ENCODE measurements around the gene MRS2. TPM values are rescaled to one million over a fixed set of nuclear protein-coding genes. Genes with fewer than 3 reads are reported as not detected.
"Not testable (repeated sequence)": the region's sequence is repeated elsewhere in the genome, so short reads cannot be mapped to it uniquely, and the experiment has no call there.

Gene MRS2
- total RNA-seq, 1 experiment from 2014 or later = 37.3 TPM

GRCh38 chr6:24412294-24412693 is 9.6 kb downstream of the MRS2 start:
- no peaks in the 10 kb centered on the region for H4K20me1 ChIP-seq (ENCODE audit: insufficient read depth, low read depth, low read length)
- no peak overlapping the region for H3K9ac ChIP-seq (ENCODE audit: low read length)
- H3K4me3 ChIP-seq (ENCODE audit: low read length) = no peak overlapping the region
- no peak overlapping the region for H3K4me2 ChIP-seq (ENCODE audit: low read depth, low read length, poor library complexity, severe bottlenecking)
- peaks cover 58% of the 10 kb centered on the region for H3K79me2 ChIP-seq (ENCODE audit: low read length)
- no peaks in the 10 kb centered on the region for H3K9me2 ChIP-seq (replicated peaks; ENCODE audit: insufficient read depth, low read length)
- H3K27me3 ChIP-seq (ENCODE audit: low read length) = no peaks in the 10 kb centered on the region
- DNase-seq = no peak
- H2AFZ ChIP-seq (ENCODE audit: low read length) = no peak overlapping the region
- no peaks in the 10 kb centered on the region for H3K9me3 ChIP-seq (ENCODE audit: low read length)
- no peak overlapping the region for H3K27ac ChIP-seq (ENCODE audit: low read length)
- peaks cover 83% of the 10 kb centered on the region for H3K36me3 ChIP-seq (ENCODE audit: insufficient read depth, low read length)
- H3K4me1 ChIP-seq (ENCODE audit: low read length) = peaks cover 45% of the 10 kb centered on the region

GRCh38 chr6:24414531-24414930 is 11.8 kb downstream of the MRS2 start:
- not testable (repeated sequence) for DNase-seq; H4K20me1 ChIP-seq (ENCODE audit: insufficient read depth, low read depth, low read length); H3K9me2 ChIP-seq (replicated peaks; ENCODE audit: insufficient read depth, low read length); H2AFZ ChIP-seq (ENCODE audit: low read length); H3K27me3 ChIP-seq (ENCODE audit: low read length); H3K9me3 ChIP-seq (ENCODE audit: low read length); H3K4me3 ChIP-seq (ENCODE audit: low read length); H3K9ac ChIP-seq (ENCODE audit: low read length)
- Histone ChIP-seq H3K36me3 (ENCODE audit: insufficient read depth, low read length) (peaks cover 70% of the 10 kb centered on the region), H3K4me1 (ENCODE audit: low read length) (peaks cover 23% of the 10 kb centered on the region), H3K79me2 (ENCODE audit: low read length) (peaks cover 36% of the 10 kb centered on the region), H3K4me2 (ENCODE audit: low read depth, low read length, poor library complexity, severe bottlenecking) (peak overlapping the region; percentile 27), H3K27ac (ENCODE audit: low read length) (peak overlapping the region; percentile 71)

- Histone ChIP-seq H3K79me2 (ENCODE audit: low read length) (peaks cover 23% of the 10 kb centered on the region), H3K9me2 (replicated peaks; ENCODE audit: insufficient read depth, low read length) (no peaks in the 10 kb centered on the region), H3K9me3 (ENCODE audit: low read length) (no peaks in the 10 kb centered on the region), H2AFZ (ENCODE audit: low read length) (no peak overlapping the region), H3K4me1 (ENCODE audit: low read length) (peaks cover 21% of the 10 kb centered on the region), H3K27ac (ENCODE audit: low read length) (peak overlapping the region; percentile 71), H3K4me2 (ENCODE audit: low read depth, low read length, poor library complexity, severe bottlenecking) (peak overlapping the region; percentile 27), H3K4me3 (ENCODE audit: low read length) (no peak overlapping the region), H3K9ac (ENCODE audit: low read length) (no peak overlapping the region), H4K20me1 (ENCODE audit: insufficient read depth, low read depth, low read length) (no peaks in the 10 kb centered on the region), H3K27me3 (ENCODE audit: low read length) (no peaks in the 10 kb centered on the region), H3K36me3 (ENCODE audit: insufficient read depth, low read length) (peaks cover 72% of the 10 kb centered on the region)
- peak; percentile 62 for DNase-seq
Measured at GRCh38 chr6:24415753-24416152, 13.0 kb downstream of the MRS2 start.

GRCh38 chr6:24419526-24419925 is 16.8 kb downstream of the MRS2 start:
- Histone ChIP-seq H3K9me2 (replicated peaks; ENCODE audit: insufficient read depth, low read length) (no peaks in the 10 kb centered on the region), H2AFZ (ENCODE audit: low read length) (no peak overlapping the region), H4K20me1 (ENCODE audit: insufficient read depth, low read depth, low read length) (no peaks in the 10 kb centered on the region), H3K4me3 (ENCODE audit: low read length) (no peak overlapping the region), H3K79me2 (ENCODE audit: low read length) (peaks cover 12% of the 10 kb centered on the region), H3K4me1 (ENCODE audit: low read length) (peaks cover 21% of the 10 kb centered on the region), H3K27me3 (ENCODE audit: low read length) (no peaks in the 10 kb centered on the region), H3K36me3 (ENCODE audit: insufficient read depth, low read length) (peaks cover 74% of the 10 kb centered on the region), H3K4me2 (ENCODE audit: low read depth, low read length, poor library complexity, severe bottlenecking) (no peak overlapping the region), H3K9me3 (ENCODE audit: low read length) (no peaks in the 10 kb centered on the region), H3K27ac (ENCODE audit: low read length) (no peak overlapping the region), H3K9ac (ENCODE audit: low read length) (no peak overlapping the region)
- DNase-seq = no peak

- no peaks in the 10 kb centered on the region for H3K79me2 ChIP-seq (ENCODE audit: low read length)
- no peaks in the 10 kb centered on the region for H3K4me1 ChIP-seq (ENCODE audit: low read length)
- no peak overlapping the region for H3K4me2 ChIP-seq (ENCODE audit: low read depth, low read length, poor library complexity, severe bottlenecking)
- H3K9ac ChIP-seq (ENCODE audit: low read length) = no peak overlapping the region
- H3K4me3 ChIP-seq (ENCODE audit: low read length) = no peak overlapping the region
- H3K9me2 ChIP-seq (replicated peaks; ENCODE audit: insufficient read depth, low read length) = no peaks in the 10 kb centered on the region
- no peaks in the 10 kb centered on the region for H3K9me3 ChIP-seq (ENCODE audit: low read length)
- no peaks in the 10 kb centered on the region for H4K20me1 ChIP-seq (ENCODE audit: insufficient read depth, low read depth, low read length)
- H3K27ac ChIP-seq (ENCODE audit: low read length) = no peak overlapping the region
- H2AFZ ChIP-seq (ENCODE audit: low read length) = no peak overlapping the region
- H3K36me3 ChIP-seq (ENCODE audit: insufficient read depth, low read length) = peaks cover 50% of the 10 kb centered on the region
- H3K27me3 ChIP-seq (ENCODE audit: low read length) = no peaks in the 10 kb centered on the region
- DNase-seq = no peak
Measured at GRCh38 chr6:24425091-24425490, 22.4 kb downstream of the MRS2 start.

- no peaks in the 10 kb centered on the region for H3K79me2 ChIP-seq (ENCODE audit: low read length)
- no peaks in the 10 kb centered on the region for H3K4me1 ChIP-seq (ENCODE audit: low read length)
- no peak overlapping the region for H3K9ac ChIP-seq (ENCODE audit: low read length)
- no peaks in the 10 kb centered on the region for H3K27me3 ChIP-seq (ENCODE audit: low read length)
- H3K9me2 ChIP-seq (replicated peaks; ENCODE audit: insufficient read depth, low read length) = no peaks in the 10 kb centered on the region
- H4K20me1 ChIP-seq (ENCODE audit: insufficient read depth, low read depth, low read length) = no peaks in the 10 kb centered on the region
- H3K4me2 ChIP-seq (ENCODE audit: low read depth, low read length, poor library complexity, severe bottlenecking) = no peak overlapping the region
- H3K27ac ChIP-seq (ENCODE audit: low read length) = no peak overlapping the region
- peaks cover 43% of the 10 kb centered on the region for H3K36me3 ChIP-seq (ENCODE audit: insufficient read depth, low read length)
- H3K4me3 ChIP-seq (ENCODE audit: low read length) = no peak overlapping the region
- no peak overlapping the region for H2AFZ ChIP-seq (ENCODE audit: low read length)
- no peaks in the 10 kb centered on the region for H3K9me3 ChIP-seq (ENCODE audit: low read length)
- DNase-seq = no peak
Measured at GRCh38 chr6:24426729-24427446, 24.2 kb downstream of the MRS2 start.

GRCh38 chr6:24428615-24429014 is 25.9 kb downstream of the MRS2 start:
- no peak for DNase-seq
- H3K27ac ChIP-seq (ENCODE audit: low read length) = no peak overlapping the region
- no peak overlapping the region for H3K9ac ChIP-seq (ENCODE audit: low read length)
- no peaks in the 10 kb centered on the region for H3K4me1 ChIP-seq (ENCODE audit: low read length)
- peaks cover 28% of the 10 kb centered on the region for H3K36me3 ChIP-seq (ENCODE audit: insufficient read depth, low read length)
- no peaks in the 10 kb centered on the region for H3K27me3 ChIP-seq (ENCODE audit: low read length)
- no peak overlapping the region for H2AFZ ChIP-seq (ENCODE audit: low read length)
- H3K4me2 ChIP-seq (ENCODE audit: low read depth, low read length, poor library complexity, severe bottlenecking) = no peak overlapping the region
- H3K9me2 ChIP-seq (replicated peaks; ENCODE audit: insufficient read depth, low read length) = no peaks in the 10 kb centered on the region
- no peaks in the 10 kb centered on the region for H3K9me3 ChIP-seq (ENCODE audit: low read length)
- no peaks in the 10 kb centered on the region for H4K20me1 ChIP-seq (ENCODE audit: insufficient read depth, low read depth, low read length)
- H3K79me2 ChIP-seq (ENCODE audit: low read length) = no peaks in the 10 kb centered on the region
- no peak overlapping the region for H3K4me3 ChIP-seq (ENCODE audit: low read length)

GRCh38 chr6:24429146-24429545 is 26.4 kb downstream of the MRS2 start:
- Histone ChIP-seq H3K27ac (ENCODE audit: low read length) (no peak overlapping the region), H3K27me3 (ENCODE audit: low read length) (no peaks in the 10 kb centered on the region), H3K9me2 (replicated peaks; ENCODE audit: insufficient read depth, low read length) (no peaks in the 10 kb centered on the region), H3K9ac (ENCODE audit: low read length) (no peak overlapping the region), H2AFZ (ENCODE audit: low read length) (no peak overlapping the region), H3K4me1 (ENCODE audit: low read length) (no peaks in the 10 kb centered on the region), H3K36me3 (ENCODE audit: insufficient read depth, low read length) (peaks cover 24% of the 10 kb centered on the region; the same call in 1 of the 2 replicates), H4K20me1 (ENCODE audit: insufficient read depth, low read depth, low read length) (no peaks in the 10 kb centered on the region), H3K9me3 (ENCODE audit: low read length) (no peaks in the 10 kb centered on the region), H3K4me3 (ENCODE audit: low read length) (no peak overlapping the region), H3K79me2 (ENCODE audit: low read length) (no peaks in the 10 kb centered on the region), H3K4me2 (ENCODE audit: low read depth, low read length, poor library complexity, severe bottlenecking) (no peak overlapping the region)
- DNase-seq = no peak
